ENCODE results near the gene SLC8A1.
A peak's percentile ranks its signal among the peaks of the same experiment; 100 is the strongest.

Gene SLC8A1

GRCh38 chr2:40421631-40422297, 30.1 kb downstream of the SLC8A1 start:
- no peak for DNase-seq (ENCODE audit: low spot score)

- DNase-seq (ENCODE audit: low spot score): no peak
Measured at GRCh38 chr2:40420478-40420877, 31.4 kb downstream of the SLC8A1 start.

GRCh38 chr2:40419364-40419762, 32.5 kb downstream of the SLC8A1 start:
- no peak for DNase-seq (ENCODE audit: low spot score)

- no peak for DNase-seq (ENCODE audit: low spot score)
Measured at GRCh38 chr2:40418614-40419363, 33.1 kb downstream of the SLC8A1 start.

- DNase-seq (ENCODE audit: low spot score): no peak
Measured at GRCh38 chr2:40416486-40416885, 35.4 kb downstream of the SLC8A1 start.

- no peak for DNase-seq (ENCODE audit: low spot score)
Measured at GRCh38 chr2:40415391-40415790, 36.5 kb downstream of the SLC8A1 start.

- DNase-seq (ENCODE audit: low spot score): no peak
Measured at GRCh38 chr2:40412456-40412855, 39.4 kb downstream of the SLC8A1 start.

- no peak for DNase-seq (ENCODE audit: low spot score)
Measured at GRCh38 chr2:40410695-40411094, 41.2 kb downstream of the SLC8A1 start.

GRCh38 chr2:40409734-40410133, 42.2 kb downstream of the SLC8A1 start:
- DNase-seq (ENCODE audit: low spot score): no peak

- DNase-seq (ENCODE audit: low spot score): no peak
Measured at GRCh38 chr2:40406485-40407289, 45.2 kb downstream of the SLC8A1 start.

- no peak for DNase-seq (ENCODE audit: low spot score)
Measured at GRCh38 chr2:40405465-40405864, 46.4 kb downstream of the SLC8A1 start.

- no peak for DNase-seq (ENCODE audit: low spot score)
Measured at GRCh38 chr2:40404517-40404916, 47.4 kb downstream of the SLC8A1 start.

GRCh38 chr2:40403233-40403836, 48.6 kb downstream of the SLC8A1 start:
- no peak for DNase-seq (ENCODE audit: low spot score)

GRCh38 chr2:40401896-40402295, 50.0 kb downstream of the SLC8A1 start:
- DNase-seq (ENCODE audit: low spot score): no peak

- DNase-seq (ENCODE audit: low spot score): no peak
Measured at GRCh38 chr2:40400336-40400953, 51.4 kb downstream of the SLC8A1 start.

- DNase-seq (ENCODE audit: low spot score): no peak
Measured at GRCh38 chr2:40397765-40398164, 54.1 kb downstream of the SLC8A1 start.

- DNase-seq (ENCODE audit: low spot score): no peak
Measured at GRCh38 chr2:40396124-40396523, 55.8 kb downstream of the SLC8A1 start.

- DNase-seq (ENCODE audit: low spot score): no peak
Measured at GRCh38 chr2:40395169-40396073, 56.5 kb downstream of the SLC8A1 start.

- peak; percentile 52 for DNase-seq (ENCODE audit: low spot score)
Measured at GRCh38 chr2:40394597-40394996, 57.3 kb downstream of the SLC8A1 start.

GRCh38 chr2:40394031-40394430, 57.9 kb downstream of the SLC8A1 start:
- no peak for DNase-seq (ENCODE audit: low spot score)

- no peak for DNase-seq (ENCODE audit: low spot score)
Measured at GRCh38 chr2:40388161-40388560, 63.7 kb downstream of the SLC8A1 start.
